Measurements from ENCODE around the gene SLC4A2. TPM values are rescaled to one million over a fixed set of nuclear protein-coding genes. Genes with fewer than 3 reads are reported as not detected.

Gene SLC4A2
- total and polyA plus RNA-seq, 2 of the 8 experiments (the other 6 are each of a cell fraction or from before 2014, with no cell fraction given), result 72.6 to 147 TPM

GRCh38 chr7:151058781-151059366 lies 515 bp upstream of the SLC4A2 start:
- Histone ChIP-seq H3K23ac (ENCODE audit: insufficient read length) (no peak overlapping the region), H3K4me1 (replicated peaks in 1 of 4; ENCODE audit: control insufficient read depth in 3 of 4, insufficient read depth in 4 of 4, low read length in 3 of 4) (peaks cover 9 to 42% (median 32%) of the 10 kb centered on the region in 4 experiments), H2BK20ac (ENCODE audit: low read length) (peak overlapping the region; percentile 34; the same call in 1 of the 2 replicates), H2BK120ac (replicated peaks; ENCODE audit: low read depth, low read length) (no peak overlapping the region), H3K36me3 (ENCODE audit: control insufficient read depth in 2 of 4, insufficient read depth in 4 of 4, low read length in 3 of 4) (no peaks in the 10 kb centered on the region), H3K23me2 (ENCODE audit: low read depth, low read length) (peaks cover 33% of the 10 kb centered on the region), H3K4me3 (ENCODE audit: extremely low read depth in 1 of 4, insufficient read depth in 2 of 4, low read depth in 3 of 4, low read length in 4 of 4) (peak overlapping the region; percentile 59 to 91 (median 74)), H3K56ac (replicated peaks; ENCODE audit: insufficient read length, low read depth, low read length) (no peak overlapping the region), H4K91ac (replicated peaks; ENCODE audit: insufficient read length, low read length) (peak overlapping the region; percentile 22), H2BK12ac (ENCODE audit: low read depth, low read length) (peak overlapping the region; percentile 44; the same call in 1 of the 2 replicates), H2AFZ (ENCODE audit: low read length) (no peak overlapping the region), H3K79me2 (ENCODE audit: control insufficient read depth in 1 of 2, insufficient read depth in 2 of 2, low read length in 2 of 2) (peaks cover 0 to 6% of the 10 kb centered on the region in 2 experiments; a peak in 1 of 4 replicates), H3K27ac (ENCODE audit: low read depth, low read length) (no peak overlapping the region), H3K4ac (replicated peaks; ENCODE audit: insufficient read length, low read depth, low read length) (no peak overlapping the region), H4K8ac (ENCODE audit: extremely low read depth, insufficient read depth, low read length) (no peak overlapping the region), H4K20me1 (replicated peaks in 1 of 2; ENCODE audit: control insufficient read depth in 1 of 2, insufficient read depth in 2 of 2, low read length in 2 of 2) (peaks cover 0 to 4% of the 10 kb centered on the region in 2 experiments), H2BK15ac (ENCODE audit: low read length) (peak overlapping the region; percentile 1; the same call in 1 of the 2 replicates), H3K18ac (ENCODE audit: extremely low read depth, low read length) (peak overlapping the region; percentile 68), H3K9me3 (ENCODE audit: insufficient read depth in 2 of 2, low read depth in 1 of 2, low read length in 1 of 2) (no peaks in the 10 kb centered on the region), H2BK5ac (ENCODE audit: low read depth, low read length) (peak overlapping the region; percentile 71; the same call in 1 of the 2 replicates), H3K79me1 (ENCODE audit: low read depth, low read length) (0 out of 2 replicates have a peak, but pooled peaks cover 3% of the 10 kb centered on the region), H3K9ac (replicated peaks in 1 of 4; ENCODE audit: extremely low read depth in 1 of 4, low read depth in 3 of 4, low read length in 3 of 4) (peak overlapping the region in 3 of 4 experiments; percentile 14 to 62 (median 35); a peak in 4 of 7 replicates), H3K14ac (ENCODE audit: insufficient read length) (no peak overlapping the region), H3K4me2 (ENCODE audit: insufficient read depth in 1 of 2, low read depth in 2 of 2, low read length in 2 of 2) (peak overlapping the region; percentile 86 to 98), H2AK5ac (ENCODE audit: low read depth, low read length) (no peak overlapping the region), H3K27me3 (replicated peaks in 1 of 4; ENCODE audit: control insufficient read depth in 3 of 4, extremely low read depth in 1 of 4, insufficient read depth in 3 of 4, low read length in 3 of 4) (peaks cover 0 to 9% (median 4%) of the 10 kb centered on the region in 4 experiments; a peak in 5 of 7 replicates), H4K5ac (ENCODE audit: insufficient read length, low read depth, low read length) (peak overlapping the region; percentile 72)
- ChIA-PET CTCF (ENCODE audit: partially characterized antibody) (interaction anchor here (0.7 to 9.7 kb wide), 7 partner anchors 26 to 65 kb away, joined by 3 to 88 read pairs (median 5); partner anchors contain the start of gene ABCB8), POLR2A (ENCODE audit: partially characterized antibody) (interaction anchor here (1.0 to 2.5 kb wide), 8 partner anchors 10 to 49 kb away, joined by 3 to 6 read pairs (median 3); partner anchors contain the start of genes FASTK and TMUB1)
- DNase-seq (ENCODE audit: low read depth in 1 of 2, low spot score in 2 of 2) (peak in 1 of 2 experiments; percentile 62), FAIRE-seq (no peak)
- TF ChIP-seq RNF2 (IDR thresholded peaks at IDR 0.05; ENCODE audit: borderline replicate concordance, low read depth, low read length, missing control alignments, poor library complexity, severe bottlenecking), result peak; percentile 0
- TF ChIP-seq HDAC6 (IDR thresholded peaks at IDR 0.05; ENCODE audit: low read depth, low read length), result no peak
- WGBS, 2 experiments (ENCODE audit: extremely low coverage in 1 of 2, insufficient coverage in 1 of 2, insufficient read length in 1 of 2, insufficient replicate concordance in 2 of 2, low coverage in 1 of 2, low lambda C conversion rate in 2 of 2, missing lambda C conversion rate in 1 of 2), result 25% methylated on average over 18 of the region's 18 CpGs; no CpG with 5 or more reads in 1 of the 2 experiments

All from H1 (cell line).